Fibroblast of villous mesenchyme (primary cell): ENCODE data around the gene TXNRD1. TPM values are rescaled to one million over a fixed set of nuclear protein-coding genes. Genes with fewer than 3 reads are reported as not detected.

ENCODE experiments used
- DNase-seq: peaks from one replicate; pipeline ENCODE4 v3.0.0-alpha.2; 2010; ENCODE audit warnings: low read depth
- H3K4me3 ChIP-seq: 2 replicates; pipeline ENCODE4 v1.5.1; 2011; ENCODE audit warnings: low read depth, mild to moderate bottlenecking, low read length
- total RNA-seq: library from RNA; depleted of rRNA; stranded (reverse); fragments of >200 nt; gene quantifications from 2 replicates; pipeline ENCODE4 v1.2.3, GENCODE V29; 2012
- TF ChIP-seq, protein P1 (sequence below): IDR thresholded peaks from 2 replicates; pipeline ENCODE4 v1.5.1; 2012; ENCODE audit warnings: low read depth, mild to moderate bottlenecking, low read length; ENCODE audit not compliant: insufficient read depth

Gene TXNRD1
- total RNA-seq, 1 donor = 747 TPM

- DNase-seq = peak; percentile 89
- peak within 1 kb of the TSS; percentile 51 for H3K4me3 ChIP-seq
- TF ChIP-seq, protein P1, sequence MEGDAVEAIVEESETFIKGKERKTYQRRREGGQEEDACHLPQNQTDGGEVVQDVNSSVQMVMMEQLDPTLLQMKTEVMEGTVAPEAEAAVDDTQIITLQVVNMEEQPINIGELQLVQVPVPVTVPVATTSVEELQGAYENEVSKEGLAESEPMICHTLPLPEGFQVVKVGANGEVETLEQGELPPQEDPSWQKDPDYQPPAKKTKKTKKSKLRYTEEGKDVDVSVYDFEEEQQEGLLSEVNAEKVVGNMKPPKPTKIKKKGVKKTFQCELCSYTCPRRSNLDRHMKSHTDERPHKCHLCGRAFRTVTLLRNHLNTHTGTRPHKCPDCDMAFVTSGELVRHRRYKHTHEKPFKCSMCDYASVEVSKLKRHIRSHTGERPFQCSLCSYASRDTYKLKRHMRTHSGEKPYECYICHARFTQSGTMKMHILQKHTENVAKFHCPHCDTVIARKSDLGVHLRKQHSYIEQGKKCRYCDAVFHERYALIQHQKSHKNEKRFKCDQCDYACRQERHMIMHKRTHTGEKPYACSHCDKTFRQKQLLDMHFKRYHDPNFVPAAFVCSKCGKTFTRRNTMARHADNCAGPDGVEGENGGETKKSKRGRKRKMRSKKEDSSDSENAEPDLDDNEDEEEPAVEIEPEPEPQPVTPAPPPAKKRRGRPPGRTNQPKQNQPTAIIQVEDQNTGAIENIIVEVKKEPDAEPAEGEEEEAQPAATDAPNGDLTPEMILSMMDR = no peak
Observed at GRCh38 chr12:104303538-104304151, 88.1 kb downstream of the TXNRD1 start, which contains the start of gene EID3. Gene EID3, plus strand, starts transcription at chr12:104303739. Its CDS starts 196 bp downstream, at chr12:104303935.

GRCh38 chr12:104304261-104305009 lies 88.9 kb downstream of the TXNRD1 start:
- DNase-seq = peak; percentile 38
- TF ChIP-seq, protein P1 = no peak
- peak overlapping the region; percentile 51 for H3K4me3 ChIP-seq

- no peak overlapping the region for H3K4me3 ChIP-seq
- TF ChIP-seq, protein P1 = no peak
- no peak for DNase-seq
Observed at GRCh38 chr12:104305349-104305748, 89.8 kb downstream of the TXNRD1 start.

GRCh38 chr12:104306376-104306775 lies 90.8 kb downstream of the TXNRD1 start:
- TF ChIP-seq, protein P1 = no peak
- DNase-seq = no peak
- no peak overlapping the region for H3K4me3 ChIP-seq

DNA sequence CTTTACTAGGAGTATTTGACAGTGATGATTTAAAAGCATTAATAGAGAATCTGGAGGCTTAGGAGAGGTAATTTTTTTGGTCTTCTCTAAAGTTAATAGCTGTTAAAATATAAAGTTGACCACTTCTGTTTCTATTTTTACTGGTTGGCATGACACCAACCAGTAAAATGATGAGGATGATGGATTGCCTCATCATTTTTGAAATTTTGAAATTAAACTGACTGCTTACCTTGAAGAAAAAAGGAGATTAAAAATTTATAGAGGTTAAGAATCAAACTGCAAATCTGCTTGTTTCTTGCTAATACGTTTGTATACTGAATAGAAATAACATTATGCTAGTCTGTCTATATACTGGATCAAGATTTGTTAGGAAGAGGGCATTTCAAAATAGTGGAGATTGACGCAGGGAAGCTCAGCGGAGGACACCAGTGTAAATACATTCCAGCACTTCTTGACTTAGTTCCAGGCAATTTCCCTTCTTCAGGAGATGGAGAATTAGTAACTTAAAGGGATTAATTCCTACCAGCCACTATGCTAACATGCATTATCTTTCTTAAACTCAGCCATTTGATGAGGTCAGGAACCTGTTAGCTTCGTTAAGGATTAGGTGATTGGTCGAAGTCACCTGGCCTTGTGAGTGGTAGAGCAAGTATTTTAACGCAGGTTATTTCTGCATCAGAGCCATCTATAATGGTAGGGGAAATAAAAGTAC lies 91.5 kb downstream of the TXNRD1 start:
- TF ChIP-seq, protein P1 = no peak
- DNase-seq = no peak
- H3K4me3 ChIP-seq = no peak overlapping the region

GRCh38 chr12:104307655-104308000 lies 92.0 kb downstream of the TXNRD1 start:
- TF ChIP-seq, protein P1 = no peak
- H3K4me3 ChIP-seq = no peak overlapping the region
- DNase-seq = no peak
